HCT116 (cell line): ENCODE data around the gene ATP1A1. TPM values are rescaled to one million over a fixed set of nuclear protein-coding genes. Genes with fewer than 3 reads are reported as not detected.

Experiments used
- ATAC-seq: fragments of 200-7000 bp; cut with Tn5 transposase; 2 replicates; pipeline ENCODE4 v1.9.1; 2020; ENCODE audit warnings: mild to moderate bottlenecking, moderate library complexity
- BruUV-seq: library from RNA; stranded (reverse); fragments of 400-500 nt; replicated peaks from 2 replicates; lab custom pipeline; 2021; lab: Mats Ljungman, UMichigan
- CTCF ChIA-PET: fragments of 300-600 bp; sonication (Branson Sonifier 250); formaldehyde crosslinking; loops from one replicate; lab custom pipeline; 2021; ENCODE audit warnings: antibody characterized with exemption; lab: Charles Lee
- POLR2A ChIA-PET: fragments of 300-600, 350-600 bp; sonication (Branson Sonifier 250); formaldehyde crosslinking; loops from one replicate; lab custom pipeline; 2021; ENCODE audit warnings: antibody characterized with exemption; lab: Charles Lee
- RAD21 ChIA-PET, 2 experiments: fragments of 300-600 bp; sonication (Branson Sonifier 250); formaldehyde crosslinking; loops; one replicate each; lab custom pipeline; 2023; ENCODE audit warnings: low total read pairs in 2 of 2; ENCODE audit not compliant: uncharacterized antibody in 2 of 2, unreplicated experiment in 2 of 2, low non-redundant PET in 1 of 2; lab: Charles Lee
- DNase-seq: peaks from one replicate; pipeline ENCODE4 v3.0.0-alpha.2; 2010; ENCODE audit warnings: low read depth, low spot score
- H2AFZ ChIP-seq: fragments of 200-600 bp; shearing (Covaris generic), sonication (generic); 2 replicates; pipeline ENCODE4 v1.6.1; 2017; ENCODE audit warnings: low read depth, mixed run types, mixed read lengths, antibody characterized with exemption, low read length; ENCODE audit not compliant: poor library complexity, severe bottlenecking
- H3K27ac ChIP-seq: 2 replicates; pipeline ENCODE4 v1.5.1; 2012; ENCODE audit warnings: low read depth, low read length
- H3K27me3 ChIP-seq: fragments of 200-600 bp; sonication (generic); 2 replicates; pipeline ENCODE4 v1.6.1; 2016; ENCODE audit warnings: mixed run types, low read length, mixed read lengths; ENCODE audit not compliant: insufficient read depth
- H3K36me3 ChIP-seq, 2 experiments: fragments of 200-500 bp in 1 of 2; fragments of 200-600 bp in 1 of 2; sonication (Bioruptor generic) in 1 of 2; sonication (generic) in 1 of 2; 2 replicates each; pipeline versions ENCODE4 v1.5.1 to v1.6.1; 2014 to 2016; ENCODE audit warnings: low read length in 2 of 2, inconsistent platforms in 1 of 2, mixed read lengths in 1 of 2, mixed run types in 1 of 2; ENCODE audit not compliant: insufficient read depth in 2 of 2, control insufficient read depth in 1 of 2
- H3K4me1 ChIP-seq, 2 experiments: fragments of 200-600 bp in 1 of 2; sonication (generic) in 1 of 2; 2 replicates each; pipeline versions ENCODE4 v1.5.1 to v1.6.1; 2012 to 2017; ENCODE audit warnings: low read length in 2 of 2, inconsistent platforms in 1 of 2, mild to moderate bottlenecking in 1 of 2, mixed read lengths in 1 of 2, mixed run types in 1 of 2, moderate library complexity in 1 of 2; ENCODE audit not compliant: insufficient read depth in 2 of 2, control insufficient read depth in 1 of 2
- H3K4me2 ChIP-seq: fragments of 200-600 bp; sonication (generic); 2 replicates; pipeline ENCODE4 v1.6.1; 2017; ENCODE audit warnings: mixed run types, low read length, mixed read lengths
- H3K4me3 ChIP-seq, 2 experiments: fragments of 200-600 bp in 1 of 2; sonication (generic) in 1 of 2; replicated peaks in 1 of 2; 2 replicates each; pipeline ENCODE4 v1.5.1; 2011 to 2016; ENCODE audit warnings: low read length in 2 of 2, control low read depth in 1 of 2, low read depth in 1 of 2, mild to moderate bottlenecking in 1 of 2, mixed read lengths in 1 of 2, mixed run types in 1 of 2
- H3K79me2 ChIP-seq: fragments of 200-600 bp; sonication (generic); 2 replicates; pipeline ENCODE4 v1.6.1; 2017; ENCODE audit warnings: mild to moderate bottlenecking, mixed run types, low read length, moderate library complexity, mixed read lengths; ENCODE audit not compliant: insufficient read depth
- H3K9ac ChIP-seq: fragments of 200-600 bp; sonication (generic); 2 replicates; pipeline ENCODE4 v1.6.1; 2016; ENCODE audit warnings: low read length, mixed read lengths
- H3K9me2 ChIP-seq: fragments of 200-600 bp; sonication (generic), shearing (Covaris generic); 2 replicates; pipeline ENCODE4 v1.6.1; 2017; ENCODE audit warnings: mixed run types, mild to moderate bottlenecking, moderate library complexity; ENCODE audit not compliant: insufficient read depth
- H3K9me3 ChIP-seq, 2 experiments: fragments of 200-500 bp in 1 of 2; fragments of 200-600 bp in 1 of 2; sonication (Bioruptor generic) in 1 of 2; sonication (generic) in 1 of 2; 2 replicates each; pipeline ENCODE4 v1.6.1; 2014 to 2017; ENCODE audit warnings: low read length in 2 of 2, mixed read lengths in 2 of 2, inconsistent platforms in 1 of 2, low read depth in 1 of 2, mild to moderate bottlenecking in 1 of 2, mixed run types in 1 of 2, moderate library complexity in 1 of 2; ENCODE audit not compliant: control insufficient read depth in 1 of 2, insufficient read depth in 1 of 2
- H4K20me1 ChIP-seq: fragments of 200-600 bp; sonication (generic), shearing (Covaris generic); 2 replicates; pipeline ENCODE4 v1.6.1; 2017; ENCODE audit warnings: mixed run types, mild to moderate bottlenecking, moderate library complexity; ENCODE audit not compliant: insufficient read depth
- EZH2 ChIP-seq: fragments of 200-600 bp; sonication (generic); IDR thresholded peaks from 2 replicates; pipeline ENCODE4 v1.6.1; 2017; ENCODE audit warnings: antibody characterized with exemption, mixed run types
- EZH2phosphoT487 ChIP-seq: fragments of 200-600 bp; IDR thresholded peaks from 2 replicates; pipeline ENCODE4 v1.6.1; 2018; ENCODE audit warnings: antibody characterized with exemption, borderline replicate concordance
- MAX ChIP-seq: IDR thresholded peaks from 2 replicates; pipeline ENCODE4 v1.6.1; 2012
- POLR2A ChIP-seq: IDR thresholded peaks from 2 replicates; pipeline ENCODE4 v1.7.0; 2011; ENCODE audit warnings: borderline replicate concordance; ENCODE audit not compliant: insufficient read depth, insufficient read length; ENCODE audit errors: extremely low read depth
- POLR2AphosphoS5 ChIP-seq: IDR thresholded peaks from 2 replicates; pipeline ENCODE4 v1.6.1; 2011; ENCODE audit warnings: mild to moderate bottlenecking, low read depth, low read length, moderate library complexity
- RAD21 ChIP-seq: IDR thresholded peaks from 2 replicates; pipeline ENCODE4 v1.6.1; 2012; ENCODE audit warnings: low read depth, mild to moderate bottlenecking
- REST ChIP-seq: IDR thresholded peaks from 2 replicates; pipeline ENCODE4 v1.6.1; 2012; ENCODE audit warnings: low read depth
- TCF7L2 ChIP-seq: IDR thresholded peaks from 2 replicates; pipeline ENCODE4 v1.7.0; 2011; ENCODE audit warnings: borderline replicate concordance, inconsistent platforms; ENCODE audit not compliant: insufficient read depth, insufficient read length; ENCODE audit errors: extremely low read depth
- ZNF274 ChIP-seq: fragments of 200-500 bp; sonication (Bioruptor generic); IDR thresholded peaks from 2 replicates; pipeline ENCODE4 v1.6.1; 2014; ENCODE audit warnings: mild to moderate bottlenecking, low read depth, low read length, inconsistent platforms
- intact Hi-C: fragments of 100-400 bp; cut with micrococcal nuclease; formaldehyde crosslinking; loops from 2 replicates; pipeline ENCODE4 v1.10.0; 2022
- total RNA-seq: library from RNA; stranded (reverse); gene quantifications from one replicate; pipeline ENCODE4 v1.2.1, GENCODE V29; 2021; ENCODE audit not compliant: unreplicated experiment

ATP1A1 gene
- total RNA-seq, 1 experiment from 2014 or later, result 290 TPM

GRCh38 chr1:116373431-116374352, 648 bp downstream of the ATP1A1 start:
- CTCF ChIA-PET, result interaction anchor here (1.5 kb wide), 1 partner anchor 235 kb away, joined by 3 read pairs; no protein-coding TSS in a partner anchor
- ATAC-seq, result peak; percentile 57
- Histone ChIP-seq H3K9me2 (no peaks in the 10 kb centered on the region), H3K4me2 (peak overlapping the region; percentile 97), H4K20me1 (peaks cover 21% of the 10 kb centered on the region; the same call in 1 of the 2 replicates), H3K27me3 (no peaks in the 10 kb centered on the region), H3K9me3 (no peaks in the 10 kb centered on the region), H3K4me1 (peaks cover 41 to 56% of the 10 kb centered on the region in 2 experiments), H3K4me3 (peak overlapping the region; percentile 68 to 81), H3K79me2 (peaks cover 55% of the 10 kb centered on the region), H3K9ac (peak overlapping the region; percentile 90), H3K27ac (peak overlapping the region; percentile 72), H3K36me3 (no peaks in the 10 kb centered on the region; a peak in 1 of 4 replicates), H2AFZ (no peak overlapping the region)
- RAD21 ChIA-PET, result no interaction called here
- POLR2A ChIA-PET, result interaction anchor here (1.0 kb wide), 1 partner anchor 8 kb away, joined by 3 read pairs; no protein-coding TSS in a partner anchor
- intact Hi-C loops, result no loop called here
- DNase-seq, result no peak
- TF ChIP-seq TCF7L2, result no peak
- TF ChIP-seq POLR2AphosphoS5, result peak; percentile 36; the same call in 1 of the 2 replicates
- no peak for TF ChIP-seq POLR2A
- no peak for TF ChIP-seq ZNF274
- no TSS peak for BruUV-seq

GRCh38 chr1:116374353-116375147, 1.5 kb downstream of the ATP1A1 start:
- Histone ChIP-seq H3K4me3 (peak overlapping the region; percentile 68 to 81), H3K27me3 (no peaks in the 10 kb centered on the region), H3K9me3 (no peaks in the 10 kb centered on the region), H3K4me2 (peak overlapping the region; percentile 97), H3K27ac (peak overlapping the region; percentile 72), H3K36me3 (no peaks in the 10 kb centered on the region; a peak in 1 of 4 replicates), H3K9ac (peak overlapping the region; percentile 90), H3K79me2 (peaks cover 63% of the 10 kb centered on the region), H3K4me1 (peaks cover 41 to 62% of the 10 kb centered on the region in 2 experiments), H2AFZ (no peak overlapping the region), H4K20me1 (peaks cover 24% of the 10 kb centered on the region; the same call in 1 of the 2 replicates), H3K9me2 (no peaks in the 10 kb centered on the region)
- BruUV-seq, result no TSS peak
- intact Hi-C loops, result loop anchor here (5.0 kb wide), 3 partner anchors 113 to 237 kb away; no protein-coding TSS in a partner anchor
- ChIA-PET POLR2A (interaction anchor here (1.9 kb wide), 1 partner anchor 10 kb away, joined by 4 read pairs; no protein-coding TSS in a partner anchor), CTCF (interaction anchor here (2.2 kb wide), 1 partner anchor 111 kb away, joined by 13 read pairs; no protein-coding TSS in a partner anchor), RAD21 (no interaction called here)
- TF ChIP-seq MAX (0 out of 2 replicates have a peak, but pooled peaks have one; percentile 29), REST (no peak), EZH2 (no peak), RAD21 (no peak), EZH2phosphoT487 (no peak)
- DNase-seq, result no peak
- no peak for ATAC-seq
